ENCODE data around the gene OTOP2. TPM values are rescaled to one million over a fixed set of nuclear protein-coding genes. Genes with fewer than 3 reads are reported as not detected.

Gene OTOP2
- total and polyA plus RNA-seq, 4 donors, result not detected

DNA sequence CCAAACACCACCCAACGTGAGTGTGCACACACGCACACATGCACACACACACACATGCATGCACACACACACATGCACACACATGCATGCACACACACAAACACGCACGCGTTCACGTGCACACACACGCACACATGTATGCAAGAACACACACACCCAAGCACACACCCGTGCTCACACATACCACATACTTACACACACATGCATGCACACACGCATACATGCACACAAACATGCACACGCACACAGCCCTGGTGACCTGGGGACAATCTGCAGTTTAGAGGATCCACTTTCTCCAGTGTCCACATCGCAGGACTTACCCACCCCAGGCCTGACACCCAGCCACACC lies 7.2 kb upstream of the OTOP2 start:
- H3K9ac ChIP-seq (ENCODE audit: insufficient read depth in 1 of 2, low read length in 2 of 2), result no peak overlapping the region
- peaks cover 0 to 9% (median 0%) of the 10 kb centered on the region in 5 donors for H3K4me1 ChIP-seq (ENCODE audit: control insufficient read depth in 5 of 5, insufficient read depth in 5 of 5, low read length in 5 of 5)
- ATAC-seq (ENCODE audit: insufficient read depth, low FRiP score) (no peak), DNase-seq (no peak)
- 89 to 90% methylated on average over 11 of the region's 11 CpGs for WGBS, 2 donors
- H3K27me3 ChIP-seq (ENCODE audit: control insufficient read depth in 3 of 3, insufficient read depth in 3 of 3, low read length in 2 of 3), result peaks cover 4 to 11% (median 9%) of the 10 kb centered on the region in 3 donors
- no peaks in the 10 kb centered on the region for H3K36me3 ChIP-seq (ENCODE audit: control insufficient read depth in 4 of 4, insufficient read depth in 4 of 4, low read length in 4 of 4)
- no peak overlapping the region for H3K4me3 ChIP-seq
- no peak overlapping the region for H3K27ac ChIP-seq (ENCODE audit: low read depth in 1 of 2, low read length in 1 of 2)
- no peaks in the 10 kb centered on the region for H3K9me3 ChIP-seq (ENCODE audit: control insufficient read depth in 4 of 4, insufficient read depth in 3 of 4, low read length in 3 of 4)
- TF ChIP-seq CTCF (IDR thresholded peaks at IDR 0.05; ENCODE audit: control extremely low read depth, extremely low read depth), result no peak

GRCh38 chr17:74917430-74917829 lies 6.6 kb upstream of the OTOP2 start:
- 40 to 54% methylated on average over 10 of the region's 10 CpGs for WGBS, 2 donors
- H3K27me3 ChIP-seq (ENCODE audit: control insufficient read depth in 3 of 3, insufficient read depth in 3 of 3, low read length in 2 of 3), result peaks cover 4 to 14% (median 13%) of the 10 kb centered on the region in 3 donors
- H3K4me1 ChIP-seq (ENCODE audit: control insufficient read depth in 5 of 5, insufficient read depth in 5 of 5, low read length in 5 of 5), result peaks cover 0 to 9% (median 0%) of the 10 kb centered on the region in 5 donors

GRCh38 chr17:74918906-74919305 lies 5.2 kb upstream of the OTOP2 start:
- H3K9me3 ChIP-seq (ENCODE audit: control insufficient read depth in 4 of 4, insufficient read depth in 3 of 4, low read length in 3 of 4), result no peaks in the 10 kb centered on the region
- no peaks in the 10 kb centered on the region for H3K36me3 ChIP-seq (ENCODE audit: control insufficient read depth in 4 of 4, insufficient read depth in 4 of 4, low read length in 4 of 4)
- 86 to 93% methylated on average over 5 of the region's 5 CpGs for WGBS, 2 donors
- no peak overlapping the region for H3K4me3 ChIP-seq
- TF ChIP-seq CTCF (IDR thresholded peaks at IDR 0.05; ENCODE audit: control extremely low read depth, extremely low read depth), result no peak
- H3K27ac ChIP-seq (ENCODE audit: low read depth in 1 of 2, low read length in 1 of 2), result no peak overlapping the region
- ATAC-seq (ENCODE audit: insufficient read depth, low FRiP score) (no peak), DNase-seq (no peak)
- H3K9ac ChIP-seq (ENCODE audit: insufficient read depth in 1 of 2, low read length in 2 of 2), result no peak overlapping the region
- H3K27me3 ChIP-seq (ENCODE audit: control insufficient read depth in 3 of 3, insufficient read depth in 3 of 3, low read length in 2 of 3), result peaks cover 4 to 22% (median 21%) of the 10 kb centered on the region in 3 donors
- peaks cover 0 to 14% (median 3%) of the 10 kb centered on the region in 5 donors for H3K4me1 ChIP-seq (ENCODE audit: control insufficient read depth in 5 of 5, insufficient read depth in 5 of 5, low read length in 5 of 5)

More at GRCh38 chr17:74917430-74917829, 6.6 kb upstream of the OTOP2 start:
- no peak for DNase-seq
- TF ChIP-seq CTCF (IDR thresholded peaks at IDR 0.05; ENCODE audit: control extremely low read depth, extremely low read depth), result no peak
- Histone ChIP-seq H3K9ac (ENCODE audit: insufficient read depth in 1 of 2, low read length in 2 of 2) (no peak overlapping the region), H3K36me3 (ENCODE audit: control insufficient read depth in 4 of 4, insufficient read depth in 4 of 4, low read length in 4 of 4) (no peaks in the 10 kb centered on the region), H3K9me3 (ENCODE audit: control insufficient read depth in 4 of 4, insufficient read depth in 3 of 4, low read length in 3 of 4) (no peaks in the 10 kb centered on the region), H3K27ac (ENCODE audit: low read depth in 1 of 2, low read length in 1 of 2) (no peak overlapping the region), H3K4me3 (no peak overlapping the region)
- ATAC-seq (ENCODE audit: insufficient read depth, low FRiP score), result no peak

Data from lung (tissue), 12 donors.